Lower leg skin (tissue), 4 donors: Measurements from ENCODE around the gene SMG7. TPM values are rescaled to one million over a fixed set of nuclear protein-coding genes. Genes with fewer than 3 reads are reported as not detected.

Experiments used
- DNase-seq, 2 donors: peaks; one replicate each; pipeline ENCODE4 v3.0.0-alpha.2; 2019; ENCODE audit warnings: low spot score in 2 of 2
- H3K4me3 ChIP-seq: fragments of 200-600 bp; sonication (generic); 2 replicates; pipeline ENCODE4 v1.5.1; 2017; ENCODE audit warnings: mild to moderate bottlenecking, low read depth; ENCODE audit not compliant: poor library complexity, severe bottlenecking
- CTCF ChIP-seq, 3 donors: fragments of 450-650 bp; IDR thresholded peaks; one replicate each; pipeline ENCODE4 v1.5.1; 2016; ENCODE audit warnings: antibody characterized with exemption in 3 of 3, mild to moderate bottlenecking in 3 of 3, moderate library complexity in 2 of 3
- POLR2A ChIP-seq, 2 donors: fragments of 450-650 bp; IDR thresholded peaks; one replicate each; pipeline ENCODE4 v1.6.1; 2016 to 2017; ENCODE audit warnings: antibody characterized with exemption in 2 of 2, mild to moderate bottlenecking in 1 of 2, moderate library complexity in 1 of 2
- WGBS, 2 donors: methylation state at CpG; one replicate each; pipeline ENCODE4 v1.1.5; 2018; 5-methylcytosine and 5-hydroxymethylcytosine counted together
- intact Hi-C: fragments of 100-400 bp; cut with DNase I; formaldehyde crosslinking; loops from one replicate; pipeline ENCODE4 v1.15.0; 2023; ENCODE audit warnings: low total_unique reads
- total RNA-seq, 4 donors: library from RNA; depleted of rRNA; stranded (reverse); fragments of >200 nt; gene quantifications; one replicate each; pipeline ENCODE4 v1.1.0, GENCODE V29; 2016

SMG7 gene
- total RNA-seq, 4 donors from 2014 or later, result 34.8 to 57.9 (median 42.6) TPM

- intact Hi-C loops, result no loop called here
- DNase-seq, result no peak
- WGBS, 2 donors, result 92 to 93% methylated on average over 1 of the region's 1 CpG
- H3K4me3 ChIP-seq, result no peak overlapping the region
- TF ChIP-seq CTCF (IDR thresholded peaks at IDR 0.05), result no peak
- no peak for TF ChIP-seq POLR2A (IDR thresholded peaks at IDR 0.05)
Measured at GRCh38 chr1:183514235-183514634, 41.9 kb downstream of the SMG7 start.

- H3K4me3 ChIP-seq, result no peak overlapping the region
- intact Hi-C loops, result no loop called here
- WGBS, 2 donors, result 89 to 92% methylated on average over 2 of the region's 2 CpGs
- TF ChIP-seq POLR2A (IDR thresholded peaks at IDR 0.05) (no peak), CTCF (IDR thresholded peaks at IDR 0.05) (no peak)
- DNase-seq, result no peak
Measured at GRCh38 chr1:183515002-183515689, 42.8 kb downstream of the SMG7 start.

GRCh38 chr1:183516725-183517124 is 44.4 kb downstream of the SMG7 start:
- intact Hi-C loops, result no loop called here
- H3K4me3 ChIP-seq, result no peak overlapping the region
- TF ChIP-seq CTCF (IDR thresholded peaks at IDR 0.05), result no peak
- no peak for TF ChIP-seq POLR2A (IDR thresholded peaks at IDR 0.05)
- DNase-seq, result no peak
- WGBS, 2 donors, result 90 to 91% methylated on average over 2 of the region's 2 CpGs

- no peak for DNase-seq
- no peak overlapping the region for H3K4me3 ChIP-seq
- 76 to 79% methylated on average over 6 of the region's 6 CpGs for WGBS, 2 donors
- no peak for TF ChIP-seq POLR2A (IDR thresholded peaks at IDR 0.05)
- no peak for TF ChIP-seq CTCF (IDR thresholded peaks at IDR 0.05)
- intact Hi-C loops, result no loop called here
Measured at GRCh38 chr1:183517401-183517800, 45.1 kb downstream of the SMG7 start.

- intact Hi-C loops, result no loop called here
- 89 to 92% methylated on average over 1 of the region's 1 CpG for WGBS, 2 donors
- DNase-seq, result no peak
- no peak overlapping the region for H3K4me3 ChIP-seq
- no peak for TF ChIP-seq POLR2A (IDR thresholded peaks at IDR 0.05)
- no peak for TF ChIP-seq CTCF (IDR thresholded peaks at IDR 0.05)
Measured at GRCh38 chr1:183520379-183520778, 48.1 kb downstream of the SMG7 start.

GRCh38 chr1:183522104-183522503 is 49.8 kb downstream of the SMG7 start:
- H3K4me3 ChIP-seq, result no peak overlapping the region
- TF ChIP-seq CTCF (IDR thresholded peaks at IDR 0.05) (no peak), POLR2A (IDR thresholded peaks at IDR 0.05) (no peak)
- WGBS, 2 donors, result 100% methylated on average over 1 of the region's 1 CpG
- no peak for DNase-seq
- intact Hi-C loops, result no loop called here
